HUES48 (cell line): ENCODE results near the gene WDR27.
"Not testable (repeated sequence)": the region's sequence is repeated elsewhere in the genome, so short reads cannot be mapped to it uniquely, and the experiment has no call there.

Experiments used
- H3K27ac ChIP-seq: one replicate; pipeline ENCODE4 v1.7.0; 2013; ENCODE audit warnings: low read depth, low read length, inconsistent platforms
- H3K27me3 ChIP-seq: 2 replicates; pipeline ENCODE4 v1.6.1; 2013; ENCODE audit warnings: mild to moderate bottlenecking, low read length; ENCODE audit not compliant: control insufficient read depth, insufficient read depth
- H3K36me3 ChIP-seq: 2 replicates; pipeline ENCODE4 v1.6.1; 2013; ENCODE audit warnings: low read length; ENCODE audit not compliant: control insufficient read depth, insufficient read depth
- H3K4me1 ChIP-seq: 2 replicates; pipeline ENCODE4 v1.6.1; 2013; ENCODE audit warnings: mild to moderate bottlenecking, low read length; ENCODE audit not compliant: control insufficient read depth, insufficient read depth
- H3K4me3 ChIP-seq: 2 replicates; pipeline ENCODE4 v1.5.1; 2013; ENCODE audit warnings: mild to moderate bottlenecking, low read depth, low read length
- H3K9ac ChIP-seq: 2 replicates; pipeline ENCODE4 v1.6.1; 2013; ENCODE audit warnings: mild to moderate bottlenecking, low read depth, low read length, moderate library complexity
- H3K9me3 ChIP-seq: 2 replicates; pipeline ENCODE4 v1.6.1; 2013; ENCODE audit warnings: low read length; ENCODE audit not compliant: control insufficient read depth, insufficient read depth

Gene WDR27

GRCh38 chr6:169474362-169474761 lies 227.5 kb downstream of the WDR27 start:
- Histone ChIP-seq H3K27ac (no peak overlapping the region), H3K27me3 (no peaks in the 10 kb centered on the region), H3K9me3 (peaks cover 46% of the 10 kb centered on the region), H3K4me1 (no peaks in the 10 kb centered on the region), H3K36me3 (no peaks in the 10 kb centered on the region), H3K4me3 (no peak overlapping the region), H3K9ac (no peak overlapping the region)

GRCh38 chr6:169473663-169474062 lies 228.2 kb downstream of the WDR27 start:
- no peaks in the 10 kb centered on the region for H3K27me3 ChIP-seq
- no peak overlapping the region for H3K9ac ChIP-seq
- H3K4me3 ChIP-seq, result no peak overlapping the region
- H3K27ac ChIP-seq, result no peak overlapping the region
- no peaks in the 10 kb centered on the region for H3K4me1 ChIP-seq
- peaks cover 47% of the 10 kb centered on the region for H3K9me3 ChIP-seq
- H3K36me3 ChIP-seq, result no peaks in the 10 kb centered on the region

- Histone ChIP-seq H3K9ac (no peak overlapping the region), H3K9me3 (peaks cover 53% of the 10 kb centered on the region), H3K27ac (no peak overlapping the region)
Measured at GRCh38 chr6:169472786-169473416, 228.9 kb downstream of the WDR27 start.

GRCh38 chr6:169470790-169471189 lies 231.0 kb downstream of the WDR27 start:
- Histone ChIP-seq H3K36me3 (no peaks in the 10 kb centered on the region), H3K4me3 (no peak overlapping the region), H3K9ac (no peak overlapping the region), H3K27me3 (no peaks in the 10 kb centered on the region), H3K9me3 (peaks cover 44% of the 10 kb centered on the region), H3K27ac (no peak overlapping the region), H3K4me1 (no peaks in the 10 kb centered on the region)

More at GRCh38 chr6:169472786-169473416, 228.9 kb downstream of the WDR27 start:
- Histone ChIP-seq H3K36me3 (no peaks in the 10 kb centered on the region), H3K27me3 (no peaks in the 10 kb centered on the region), H3K4me1 (no peaks in the 10 kb centered on the region), H3K4me3 (no peak overlapping the region)

- no peaks in the 10 kb centered on the region for H3K36me3 ChIP-seq
- peaks cover 32% of the 10 kb centered on the region for H3K9me3 ChIP-seq
- no peak overlapping the region for H3K4me3 ChIP-seq
- H3K4me1 ChIP-seq, result no peaks in the 10 kb centered on the region
- no peak overlapping the region for H3K9ac ChIP-seq
- no peaks in the 10 kb centered on the region for H3K27me3 ChIP-seq
- no peak overlapping the region for H3K27ac ChIP-seq
Measured at GRCh38 chr6:169469028-169469427, 232.8 kb downstream of the WDR27 start.

- peaks cover 23% of the 10 kb centered on the region for H3K9me3 ChIP-seq
- not testable (repeated sequence) for H3K27ac ChIP-seq, H3K27me3 ChIP-seq, H3K9ac ChIP-seq, H3K36me3 ChIP-seq, H3K4me3 ChIP-seq, H3K4me1 ChIP-seq
Measured at GRCh38 chr6:169467755-169468154, 234.1 kb downstream of the WDR27 start.

- not testable (repeated sequence) for H3K4me1 ChIP-seq, H3K4me3 ChIP-seq, H3K27ac ChIP-seq, H3K36me3 ChIP-seq, H3K9ac ChIP-seq, H3K27me3 ChIP-seq
- peaks cover 23% of the 10 kb centered on the region for H3K9me3 ChIP-seq
Measured at GRCh38 chr6:169466256-169466655, 235.6 kb downstream of the WDR27 start.

GRCh38 chr6:169457762-169458161 lies 244.1 kb downstream of the WDR27 start:
- Histone ChIP-seq H3K36me3 (no peaks in the 10 kb centered on the region), H3K4me3 (no peak overlapping the region), H3K27me3 (no peaks in the 10 kb centered on the region), H3K9ac (no peak overlapping the region), H3K4me1 (no peaks in the 10 kb centered on the region), H3K9me3 (peaks cover 5% of the 10 kb centered on the region; the same call in 1 of the 2 replicates), H3K27ac (no peak overlapping the region)

GRCh38 chr6:169456840-169457239 lies 245.0 kb downstream of the WDR27 start:
- H3K9me3 ChIP-seq, result peaks cover 5% of the 10 kb centered on the region; the same call in 1 of the 2 replicates
- no peak overlapping the region for H3K4me3 ChIP-seq
- no peaks in the 10 kb centered on the region for H3K27me3 ChIP-seq
- no peaks in the 10 kb centered on the region for H3K36me3 ChIP-seq
- no peak overlapping the region for H3K27ac ChIP-seq
- no peaks in the 10 kb centered on the region for H3K4me1 ChIP-seq
- no peak overlapping the region for H3K9ac ChIP-seq

- H3K4me1 ChIP-seq, result no peaks in the 10 kb centered on the region
- H3K9ac ChIP-seq, result no peak overlapping the region
- H3K4me3 ChIP-seq, result no peak overlapping the region
- H3K9me3 ChIP-seq, result 0 out of 2 replicates have a peak, but pooled peaks cover 2% of the 10 kb centered on the region
- no peak overlapping the region for H3K27ac ChIP-seq
- no peaks in the 10 kb centered on the region for H3K27me3 ChIP-seq
- H3K36me3 ChIP-seq, result no peaks in the 10 kb centered on the region
Measured at GRCh38 chr6:169455470-169455869, 246.4 kb downstream of the WDR27 start.

GRCh38 chr6:169454872-169455204 lies 247.0 kb downstream of the WDR27 start:
- Histone ChIP-seq H3K4me3 (no peak overlapping the region), H3K27ac (no peak overlapping the region), H3K9me3 (no peaks in the 10 kb centered on the region), H3K4me1 (no peaks in the 10 kb centered on the region), H3K36me3 (no peaks in the 10 kb centered on the region), H3K27me3 (no peaks in the 10 kb centered on the region), H3K9ac (no peak overlapping the region)
